Colonic mucosa (tissue), 4 donors: ENCODE results near the gene ZNF576. TPM values are rescaled to one million over a fixed set of nuclear protein-coding genes. Genes with fewer than 3 reads are reported as not detected.
"Not testable (repeated sequence)": the region's sequence is repeated elsewhere in the genome, so short reads cannot be mapped to it uniquely, and the experiment has no call there.

ENCODE experiments used
- DNase-seq: peaks from one replicate; pipeline ENCODE4 v3.0.0-alpha.2; 2020
- H3K27ac ChIP-seq: fragments of 200-600 bp; one replicate; pipeline ENCODE4 v1.8.0; 2021
- H3K27me3 ChIP-seq: fragments of 200-600 bp; one replicate; pipeline ENCODE4 v1.8.0; 2021
- H3K36me3 ChIP-seq: fragments of 200-600 bp; one replicate; pipeline ENCODE4 v1.8.0; 2021
- H3K4me1 ChIP-seq: fragments of 200-600 bp; one replicate; pipeline ENCODE4 v1.8.0; 2021; ENCODE audit warnings: mild to moderate bottlenecking
- H3K4me3 ChIP-seq: fragments of 200-600 bp; one replicate; pipeline ENCODE4 v1.8.0; 2021
- H3K9ac ChIP-seq, 2 donors: one replicate each; pipeline ENCODE4 v1.7.0; 2013; ENCODE audit warnings: control low read depth in 2 of 2, low read depth in 2 of 2, low read length in 2 of 2
- H3K9me3 ChIP-seq: fragments of 200-600 bp; one replicate; pipeline ENCODE4 v1.8.0; 2021
- intact Hi-C: fragments of 100-400 bp; cut with DNase I; formaldehyde crosslinking; loops from one replicate; pipeline ENCODE4 v1.14.1; 2022
- total RNA-seq, 2 donors: library from RNA; stranded (reverse); fragmentation: NEBNext Ultra II Directional in 1 of 2; extraction: Animal tissue kit (Norgen Biotek cat#: 25700) in 1 of 2; gene quantifications; one replicate each; pipeline ENCODE4 v1.2.1, GENCODE V29; 2021
- TF ChIP-seq, protein P1 (sequence below): fragments of 200-600 bp; IDR thresholded peaks from one replicate; pipeline ENCODE4 v1.8.0; 2022; ENCODE audit warnings: antibody characterized with exemption, mild to moderate bottlenecking
- donor health status: healthy.
- donor health status: DM: no; HTN: no; CAD: no.
- donor health status: DM: no; HTN: no; CAD: no.

ZNF576 gene, protein sequence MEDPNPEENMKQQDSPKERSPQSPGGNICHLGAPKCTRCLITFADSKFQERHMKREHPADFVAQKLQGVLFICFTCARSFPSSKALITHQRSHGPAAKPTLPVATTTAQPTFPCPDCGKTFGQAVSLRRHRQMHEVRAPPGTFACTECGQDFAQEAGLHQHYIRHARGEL
- 10 to 100 TPM; 15.4 to 27.1 TPM for total RNA-seq

DNA sequence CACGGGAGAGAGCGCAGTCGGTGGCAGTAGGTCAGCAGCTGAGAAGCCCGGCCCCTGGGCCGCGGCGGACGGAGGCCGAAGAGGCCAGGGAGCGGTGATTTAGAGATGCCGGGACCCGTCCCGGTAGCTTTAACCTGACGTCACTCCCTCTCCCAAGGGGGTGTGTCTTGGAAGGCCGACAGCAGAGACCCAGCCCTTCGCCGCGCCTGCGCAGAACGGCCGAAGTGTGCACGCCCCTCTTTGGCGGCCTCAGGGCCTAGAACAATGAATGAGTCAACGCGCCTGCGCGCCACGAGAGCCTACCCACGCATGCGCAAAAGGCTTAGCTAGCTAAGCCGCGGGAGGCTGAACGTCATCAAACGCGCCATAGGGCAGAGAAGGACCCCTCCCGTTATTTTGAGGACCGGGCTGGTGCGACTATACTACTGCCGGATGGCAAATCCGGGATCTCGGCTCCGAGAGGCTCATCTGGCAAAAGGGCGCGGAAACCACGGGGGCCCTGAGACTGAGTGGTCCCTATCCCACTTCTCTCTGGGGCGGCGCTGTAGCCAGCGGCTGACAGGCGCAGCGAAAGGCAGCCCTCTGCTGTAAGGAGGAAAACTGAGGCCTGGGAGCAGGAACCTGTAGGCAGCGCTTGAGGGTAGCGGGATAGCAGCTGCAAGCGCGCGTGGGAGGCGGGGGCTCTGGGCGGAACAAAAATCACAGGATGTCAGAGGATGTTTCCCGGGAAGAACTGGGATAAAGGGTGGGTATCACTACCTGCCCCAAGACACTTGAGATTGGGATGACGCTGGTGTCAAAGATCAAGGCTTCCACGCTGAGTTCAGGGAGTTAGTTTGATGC is at the start of gene ZNF576, which contains the start of gene IRGQ:
TSS of gene ZNF576 (plus strand) at position 597 of the 843 bp plus-strand sequence. CDS start 514 bp downstream, outside the sequence.
TSS of gene IRGQ (minus strand) at position 136 of the 843 bp plus-strand sequence. CDS start 796 bp downstream, outside the sequence.
- H3K27me3 ChIP-seq, result no peaks in the 10 kb centered on the region
- peak within 1 kb of the TSS; percentile 84 for H3K27ac ChIP-seq
- H3K9ac ChIP-seq, result peak within 1 kb of the TSS; percentile 90 to 91
- H3K9me3 ChIP-seq, result no peaks in the 10 kb centered on the region
- peak within 1 kb of the TSS; percentile 75 for H3K4me3 ChIP-seq
- intact Hi-C loops, result loop anchor here (1.0 to 10.0 kb wide), 2 partner anchors 21 to 61 kb away; partner anchors contain the start of genes PINLYP, XRCC1 and ZNF575
- TF ChIP-seq, protein P1, sequence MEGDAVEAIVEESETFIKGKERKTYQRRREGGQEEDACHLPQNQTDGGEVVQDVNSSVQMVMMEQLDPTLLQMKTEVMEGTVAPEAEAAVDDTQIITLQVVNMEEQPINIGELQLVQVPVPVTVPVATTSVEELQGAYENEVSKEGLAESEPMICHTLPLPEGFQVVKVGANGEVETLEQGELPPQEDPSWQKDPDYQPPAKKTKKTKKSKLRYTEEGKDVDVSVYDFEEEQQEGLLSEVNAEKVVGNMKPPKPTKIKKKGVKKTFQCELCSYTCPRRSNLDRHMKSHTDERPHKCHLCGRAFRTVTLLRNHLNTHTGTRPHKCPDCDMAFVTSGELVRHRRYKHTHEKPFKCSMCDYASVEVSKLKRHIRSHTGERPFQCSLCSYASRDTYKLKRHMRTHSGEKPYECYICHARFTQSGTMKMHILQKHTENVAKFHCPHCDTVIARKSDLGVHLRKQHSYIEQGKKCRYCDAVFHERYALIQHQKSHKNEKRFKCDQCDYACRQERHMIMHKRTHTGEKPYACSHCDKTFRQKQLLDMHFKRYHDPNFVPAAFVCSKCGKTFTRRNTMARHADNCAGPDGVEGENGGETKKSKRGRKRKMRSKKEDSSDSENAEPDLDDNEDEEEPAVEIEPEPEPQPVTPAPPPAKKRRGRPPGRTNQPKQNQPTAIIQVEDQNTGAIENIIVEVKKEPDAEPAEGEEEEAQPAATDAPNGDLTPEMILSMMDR, result no peak
- H3K36me3 ChIP-seq, result no peaks in the 10 kb centered on the region
- DNase-seq, result peak; percentile 100
- peaks cover 20% of the 10 kb centered on the region for H3K4me1 ChIP-seq

DNA sequence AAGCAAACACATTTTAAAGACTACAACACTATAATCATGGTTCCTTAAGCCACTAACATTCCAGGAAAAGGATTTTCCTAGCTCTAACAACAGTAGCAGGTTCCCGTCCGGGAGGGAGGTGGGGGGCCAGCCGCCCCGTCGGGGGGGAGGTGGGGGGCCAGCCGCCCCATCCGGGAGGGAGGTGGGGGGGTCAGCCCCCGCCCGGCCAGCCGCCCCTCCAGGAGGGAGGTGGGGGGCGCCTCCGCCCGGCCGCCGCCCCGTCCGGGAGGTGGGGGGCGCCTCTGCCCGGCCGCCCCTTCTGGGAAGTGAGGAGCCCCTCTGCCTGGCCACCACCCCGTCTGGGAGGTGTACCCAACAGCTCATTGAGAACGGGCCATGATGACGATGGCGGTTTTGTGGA is 48.5 kb upstream of the ZNF576 start:
- H3K4me3 ChIP-seq, H3K27me3 ChIP-seq, H3K4me1 ChIP-seq, H3K9ac ChIP-seq, H3K27ac ChIP-seq, H3K9me3 ChIP-seq, DNase-seq, H3K36me3 ChIP-seq: not testable (repeated sequence)
- intact Hi-C loops, result loop anchor here (10.0 kb wide), 1 partner anchor 257 kb away; the partner anchor contains the start of gene LYPD5

DNA sequence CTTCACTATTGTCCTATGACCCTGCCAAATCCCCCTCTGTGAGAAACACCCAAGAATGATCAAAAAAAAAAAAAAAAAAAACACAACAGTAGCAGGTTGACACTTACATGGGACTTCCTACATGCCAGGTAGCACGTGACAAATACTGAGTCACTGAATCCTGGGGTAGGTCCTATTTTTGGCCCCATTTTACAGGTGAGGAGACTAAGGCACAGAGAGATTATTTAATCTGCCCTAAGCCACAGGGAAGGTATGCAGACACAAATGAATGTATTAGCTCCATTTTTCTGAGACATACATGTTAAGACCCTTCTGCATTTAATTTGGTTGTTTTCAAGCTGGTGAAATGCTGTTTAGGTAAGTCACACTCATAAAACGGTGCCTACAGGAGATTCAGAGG is 47.7 kb upstream of the ZNF576 start:
- H3K9me3 ChIP-seq, result no peaks in the 10 kb centered on the region
- peaks cover 5% of the 10 kb centered on the region for H3K36me3 ChIP-seq
- DNase-seq, result no peak
- no peak overlapping the region for H3K27ac ChIP-seq
- intact Hi-C loops, result loop anchor here (10.0 kb wide), 1 partner anchor 256 kb away; the partner anchor contains the start of gene LYPD5
- no peak overlapping the region for H3K9ac ChIP-seq
- no peaks in the 10 kb centered on the region for H3K4me1 ChIP-seq
- H3K4me3 ChIP-seq, result no peak overlapping the region
- TF ChIP-seq, protein P1, result no peak
- no peaks in the 10 kb centered on the region for H3K27me3 ChIP-seq

DNA sequence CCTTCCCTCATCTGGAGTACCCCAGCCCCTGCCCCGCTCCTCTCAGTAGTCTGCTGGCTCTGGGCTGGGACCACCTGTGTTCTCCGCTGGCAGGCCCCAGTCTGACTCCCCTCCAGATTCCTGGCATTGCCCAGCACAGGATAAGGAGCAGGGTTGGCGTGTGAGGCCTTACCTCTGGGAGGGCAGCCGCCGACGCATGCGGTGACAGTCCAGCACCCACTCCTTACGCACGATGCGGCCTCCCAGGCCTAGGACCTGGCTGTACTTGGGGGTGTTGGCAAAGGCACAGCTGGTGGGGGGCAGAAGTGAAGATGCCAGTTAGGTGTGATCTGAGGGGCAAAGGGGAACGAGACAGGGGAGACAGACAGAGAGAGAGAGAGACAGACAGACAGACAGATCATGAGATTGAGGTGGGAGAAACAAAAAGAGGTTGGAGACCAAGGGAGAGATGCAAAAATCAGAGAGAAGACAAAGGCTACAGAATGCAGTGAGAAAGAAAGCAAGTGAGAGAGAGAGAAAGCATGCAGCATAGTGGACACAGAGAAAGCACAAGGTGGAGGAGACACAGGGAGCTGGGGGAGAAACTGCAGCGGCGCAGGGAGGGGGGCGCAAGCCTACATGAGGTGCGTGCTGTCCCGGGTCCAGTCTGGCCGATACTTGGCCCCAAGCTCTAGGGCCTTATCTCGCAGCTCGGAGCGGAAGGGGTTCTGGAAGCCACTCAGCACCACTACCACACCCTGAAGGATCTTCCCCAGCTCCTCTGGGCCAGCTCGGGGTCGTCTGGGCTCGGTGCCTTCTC is 44.8 kb upstream of the ZNF576 start:
- TF ChIP-seq, protein P1, result no peak
- intact Hi-C loops, result no loop called here
- DNase-seq, result no peak

DNA sequence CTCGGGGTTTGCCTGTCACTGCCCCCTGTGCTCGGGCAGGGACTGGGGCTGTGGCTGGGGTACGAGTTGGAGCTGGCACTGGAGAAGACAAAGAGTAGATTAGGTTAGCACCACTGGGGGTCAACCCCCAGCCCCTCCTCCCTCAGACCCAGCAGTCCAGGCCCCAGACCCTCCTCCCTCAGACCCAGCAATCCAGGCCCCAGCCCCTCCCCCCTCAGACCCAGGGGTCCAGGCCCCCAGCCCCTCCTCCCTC is 44.3 kb upstream of the ZNF576 start:
- TF ChIP-seq, protein P1, result no peak
- Histone ChIP-seq H3K27me3 (no peaks in the 10 kb centered on the region), H3K4me1 (no peaks in the 10 kb centered on the region), H3K27ac (no peak overlapping the region), H3K9ac (no peak overlapping the region), H3K36me3 (peaks cover 5% of the 10 kb centered on the region), H3K4me3 (no peak overlapping the region), H3K9me3 (no peaks in the 10 kb centered on the region)
- intact Hi-C loops, result no loop called here
- no peak for DNase-seq

More for the DNA sequence above, 44.8 kb upstream of the ZNF576 start:
- peaks cover 5% of the 10 kb centered on the region for H3K36me3 ChIP-seq
- no peak overlapping the region for H3K9ac ChIP-seq
- no peak overlapping the region for H3K4me3 ChIP-seq
- H3K9me3 ChIP-seq, result no peaks in the 10 kb centered on the region
- no peak overlapping the region for H3K27ac ChIP-seq
- no peaks in the 10 kb centered on the region for H3K4me1 ChIP-seq
- H3K27me3 ChIP-seq, result no peaks in the 10 kb centered on the region
